HepG2 (cell line): ENCODE results near the gene INPP5K. TPM values are rescaled to one million over a fixed set of nuclear protein-coding genes. Genes with fewer than 3 reads are reported as not detected.

Source experiments
- ATAC-seq: fragments of 200-7000 bp; cut with Tn5 transposase; 3 replicates; pipeline ENCODE4 v1.9.1; 2020; ENCODE audit warnings: mild to moderate bottlenecking, moderate library complexity
- BruUV-seq: library from RNA; stranded (reverse); fragments of 400-500 nt; replicated peaks from 2 replicates; lab custom pipeline; 2021; lab: Mats Ljungman, UMichigan
- CTCF ChIA-PET: fragments of 300-600 bp; formaldehyde crosslinking; extraction: SDS; loops from one replicate; lab custom pipeline; 2021; ENCODE audit warnings: low total read pairs, inconsistent platforms, low intra/inter-chr PET ratio; lab: Yijun Ruan, JAX
- POLR2A ChIA-PET: fragments of 350-600 bp; sonication (Branson Sonifier 250); formaldehyde crosslinking; loops from one replicate; lab custom pipeline; 2020; ENCODE audit warnings: antibody characterized with exemption, inconsistent platforms; lab: Yijun Ruan, JAX
- DNase-seq: peaks from one replicate; pipeline ENCODE4 v3.0.0-alpha.2; 2015; ENCODE audit warnings: low spot score
- FAIRE-seq: peaks from 3 replicates; lab custom pipeline; 2011; peaks lifted over from hg19 to GRCh38; lab: Jason Lieb, UNC
- H2AFZ ChIP-seq: one replicate; pipeline ENCODE4 v1.6.1; 2011; ENCODE audit warnings: low read length, inconsistent platforms
- H3K27ac ChIP-seq: fragments of 300-600 bp; 3 replicates; pipeline ENCODE4 v1.8.0; 2011; ENCODE audit warnings: mixed run types, mild to moderate bottlenecking, mixed read lengths, low read length, inconsistent platforms; ENCODE audit not compliant: insufficient read depth; ENCODE audit errors: extremely low read length
- H3K27me3 ChIP-seq, 2 experiments: fragments of 200-600 bp in 1 of 2; 2 replicates in 1 of 2; 3 replicates in 1 of 2; pipeline versions ENCODE4 v1.6.0 to v1.8.0; 2011; ENCODE audit warnings: low read length in 2 of 2, mild to moderate bottlenecking in 2 of 2, moderate library complexity in 2 of 2, inconsistent platforms in 1 of 2; ENCODE audit not compliant: insufficient read depth in 2 of 2, control insufficient read depth in 1 of 2
- H3K36me3 ChIP-seq, 2 experiments: fragments of 200-600 bp in 1 of 2; replicated peaks in 1 of 2; 2 replicates in 1 of 2; 3 replicates in 1 of 2; pipeline versions ENCODE4 v1.5.1 to v1.8.0; 2011; ENCODE audit warnings: low read length in 2 of 2, inconsistent platforms in 1 of 2; ENCODE audit not compliant: insufficient read depth in 2 of 2, control insufficient read depth in 1 of 2
- H3K4me1 ChIP-seq: 2 replicates; pipeline ENCODE4 v1.5.1; 2012; ENCODE audit warnings: low read length, inconsistent platforms; ENCODE audit not compliant: insufficient read depth
- H3K4me2 ChIP-seq: 2 replicates; pipeline ENCODE4 v1.6.0; 2011; ENCODE audit warnings: low read depth, low read length, inconsistent platforms
- H3K4me3 ChIP-seq, 3 experiments: fragments of 200-600 bp in 1 of 3; sonication (generic), shearing (Covaris generic) in 1 of 3; replicated peaks in 1 of 3; 2 replicates each; pipeline ENCODE4 v1.5.1; 2011 to 2016; ENCODE audit warnings: low read length in 3 of 3, inconsistent platforms in 2 of 3, low read depth in 2 of 3, mild to moderate bottlenecking in 2 of 3, control low read depth in 1 of 3, mixed read lengths in 1 of 3; ENCODE audit not compliant: insufficient read depth in 1 of 3
- H3K79me2 ChIP-seq: one replicate; pipeline ENCODE4 v1.6.1; 2011; ENCODE audit warnings: low read length, inconsistent platforms; ENCODE audit not compliant: insufficient read depth
- H3K9ac ChIP-seq: 2 replicates; pipeline ENCODE4 v1.6.0; 2011; ENCODE audit warnings: mild to moderate bottlenecking, low read depth, low read length, inconsistent platforms; ENCODE audit not compliant: insufficient read depth
- H3K9me3 ChIP-seq: 2 replicates; pipeline ENCODE4 v1.5.1; 2012; ENCODE audit warnings: mild to moderate bottlenecking, low read length
- H4K20me1 ChIP-seq: 2 replicates; pipeline ENCODE4 v1.6.0; 2011; ENCODE audit warnings: inconsistent platforms, mild to moderate bottlenecking, low read length, moderate library complexity; ENCODE audit not compliant: insufficient read depth
- ARID2 ChIP-seq: sonication (generic); formaldehyde crosslinking; IDR thresholded peaks from 2 replicates; pipeline ENCODE4 v1.8.1; 2022; ENCODE audit warnings: mild to moderate bottlenecking, missing genetic modification reagents, borderline replicate concordance
- ELK4 ChIP-seq: sonication (generic); formaldehyde crosslinking; IDR thresholded peaks from 2 replicates; pipeline ENCODE4 v1.9.0; 2021; ENCODE audit warnings: missing genetic modification reagents, borderline replicate concordance
- HMG20B ChIP-seq: conservative IDR thresholded peaks from 2 replicates; pipeline ENCODE4 v1.6.1; 2016; ENCODE audit warnings: missing genetic modification reagents, missing compliant biosample characterization
- HNRNPL ChIP-seq: fragments of 200-400 bp; formaldehyde crosslinking; IDR thresholded peaks from 2 replicates; pipeline ENCODE4 v1.6.1; 2017; ENCODE audit warnings: mild to moderate bottlenecking, low read depth, low read length
- ISL2 ChIP-seq: sonication (generic); formaldehyde crosslinking; IDR thresholded peaks from 2 replicates; pipeline ENCODE4 v1.5.0; 2020; ENCODE audit warnings: missing genetic modification reagents
- JUN ChIP-seq: sonication (generic); formaldehyde crosslinking; IDR thresholded peaks from 2 replicates; pipeline ENCODE4 v1.4.0; 2020; ENCODE audit warnings: mild to moderate bottlenecking, missing genetic modification reagents
- NFE2 ChIP-seq: sonication (generic); formaldehyde crosslinking; IDR thresholded peaks from 2 replicates; pipeline ENCODE4 v1.4.0; 2020; ENCODE audit warnings: missing genetic modification reagents
- NFYC ChIP-seq: IDR thresholded peaks from 2 replicates; pipeline ENCODE4 v1.6.1; 2016; ENCODE audit warnings: missing genetic modification reagents, missing compliant biosample characterization
- NKX3-1 ChIP-seq: sonication (generic); formaldehyde crosslinking; IDR thresholded peaks from 2 replicates; pipeline ENCODE4 v1.5.0; 2020; ENCODE audit warnings: missing genetic modification reagents
- PAWR ChIP-seq: sonication (generic); formaldehyde crosslinking; IDR thresholded peaks from 2 replicates; pipeline ENCODE4 v1.4.0; 2020; ENCODE audit warnings: missing genetic modification reagents, mild to moderate bottlenecking, borderline replicate concordance
- POLR2G ChIP-seq: fragments of 200-400 bp; formaldehyde crosslinking; IDR thresholded peaks from 2 replicates; pipeline ENCODE4 v1.6.1; 2018; ENCODE audit warnings: mild to moderate bottlenecking, low read depth, low read length, moderate library complexity
- PPARG ChIP-seq: conservative IDR thresholded peaks from 2 replicates; pipeline ENCODE4 v1.6.1; 2016; ENCODE audit warnings: missing biosample characterization, missing genetic modification reagents
- SMAD9 ChIP-seq: sonication (generic); formaldehyde crosslinking; IDR thresholded peaks from 2 replicates; pipeline ENCODE4 v1.5.1; 2020; ENCODE audit warnings: mild to moderate bottlenecking, missing genetic modification reagents
- TBX2 ChIP-seq: sonication (generic); formaldehyde crosslinking; IDR thresholded peaks from 2 replicates; pipeline ENCODE4 v1.5.0; 2020; ENCODE audit warnings: missing genetic modification reagents, mild to moderate bottlenecking, borderline replicate concordance
- THAP11 ChIP-seq: IDR thresholded peaks from 2 replicates; pipeline ENCODE4 v1.6.1; 2016; ENCODE audit warnings: missing biosample characterization, missing genetic modification reagents
- TRIM24 ChIP-seq: sonication (generic); formaldehyde crosslinking; IDR thresholded peaks from 2 replicates; pipeline ENCODE4 v1.8.0; 2022; ENCODE audit warnings: mild to moderate bottlenecking, missing genetic modification reagents
- ZNF138 ChIP-seq: sonication (generic); formaldehyde crosslinking; IDR thresholded peaks from 2 replicates; pipeline ENCODE4 v1.5.0; 2020; ENCODE audit warnings: mild to moderate bottlenecking, low read depth, missing genetic modification reagents
- ZNF446 ChIP-seq: sonication (generic); formaldehyde crosslinking; IDR thresholded peaks from 2 replicates; pipeline ENCODE4 v1.5.0; 2020; ENCODE audit warnings: mild to moderate bottlenecking, missing genetic modification reagents
- ZNF747 ChIP-seq: sonication (generic); formaldehyde crosslinking; IDR thresholded peaks from 2 replicates; pipeline ENCODE4 v1.8.1; 2023; ENCODE audit warnings: missing genetic modification reagents, mild to moderate bottlenecking, borderline replicate concordance
- ZNF784 ChIP-seq: sonication (generic); formaldehyde crosslinking; IDR thresholded peaks from 2 replicates; pipeline ENCODE4 v1.5.1; 2020; ENCODE audit warnings: missing genetic modification reagents, mild to moderate bottlenecking, borderline replicate concordance
- WGBS: methylation state at CpG from one replicate; pipeline ENCODE4 v1.1.6; 2017; ENCODE audit warnings: low lambda C conversion rate; 5-methylcytosine and 5-hydroxymethylcytosine counted together
- in situ Hi-C: cut with HindIII; loops from 2 replicates; pipeline ENCODE4 v1.10.0; 2017; ENCODE audit warnings: low pct_unique_long_range_greater_than_20kb; ENCODE audit not compliant: extremely low pct_ligation_motif_present
- intact Hi-C: fragments of 100-400 bp; cut with micrococcal nuclease; formaldehyde crosslinking; loops from one replicate; pipeline ENCODE4 v1.10.0; 2022; ENCODE audit not compliant: unreplicated experiment
- polyA plus RNA-seq, 8 experiments: library from polyadenylated mRNA; depleted of rRNA in 3 of 8; stranded (reverse) in 7 of 8; unstranded in 1 of 8; fragments of >200 nt; fragmentation: Illumina TruSeq in 4 of 8; extraction: Trizol in 4 of 8; gene quantifications; 2 replicates each; pipeline versions ENCODE4 v1.2.1 to v1.2.3, GENCODE V29; 2011 to 2016; ENCODE audit warnings: low read depth in 4 of 8, missing spikeins in 1 of 8, mixed read lengths in 1 of 8; ENCODE audit not compliant: insufficient read depth in 1 of 8
- total RNA-seq, 5 experiments: library from RNA; depleted of rRNA; stranded (reverse); fragments of >200 nt; fragmentation: Illumina TruSeq; extraction: Trizol; gene quantifications; 2 replicates each; pipeline ENCODE4 v1.2.3, GENCODE V29; 2016; ENCODE audit warnings: low read depth in 1 of 5

INPP5K gene
- total and polyA plus RNA-seq, 2 of the 13 experiments (the other 11 are each of a cell fraction or from before 2014, with no cell fraction given): 4.8 to 9.6 TPM

GRCh38 chr17:1505586-1505985 lies 10.8 kb downstream of the INPP5K start:
- H3K4me2 ChIP-seq: no peak overlapping the region
- no peaks in the 10 kb centered on the region for H4K20me1 ChIP-seq
- H3K4me1 ChIP-seq: peaks cover 17% of the 10 kb centered on the region
- 82% methylated on average over 5 of the region's 5 CpGs for WGBS
- FAIRE-seq: no peak
- no peaks in the 10 kb centered on the region for H3K9me3 ChIP-seq
- H3K4me3 ChIP-seq: no peak overlapping the region
- intact Hi-C loops (no loop called here), in situ Hi-C loops (no loop called here)
- no peaks in the 10 kb centered on the region for H3K36me3 ChIP-seq
- no TSS peak for BruUV-seq
- no peaks in the 10 kb centered on the region for H3K27me3 ChIP-seq
- no peak overlapping the region for H3K9ac ChIP-seq
- no peak overlapping the region for H3K27ac ChIP-seq
- no peak overlapping the region for H2AFZ ChIP-seq
- CTCF ChIA-PET: no interaction called here
- DNase-seq: no peak
- TF ChIP-seq NFYC (CRISPR knock-in tag) (no peak), ISL2 (no peak), THAP11 (CRISPR knock-in tag) (no peak), PAWR (no peak), ARID2 (no peak), PPARG (CRISPR knock-in tag) (no peak), JUN (CRISPR knock-in tag) (no peak), TRIM24 (no peak), ZNF747 (CRISPR knock-in tag) (no peak), SMAD9 (CRISPR knock-in tag) (no peak), POLR2G (no peak), TBX2 (CRISPR knock-in tag) (no peak), ZNF138 (no peak), HMG20B (CRISPR knock-in tag) (no peak), ZNF784 (no peak), NFE2 (no peak), NKX3-1 (CRISPR knock-in tag) (no peak), ZNF446 (no peak), ELK4 (no peak), HNRNPL (no peak)
- POLR2A ChIA-PET: interaction anchor here (0.7 to 1.0 kb wide), 2 partner anchors 9 to 11 kb away, joined by 3 read pairs; partner anchors contain the start of gene INPP5K
- ATAC-seq: no peak
- no peaks in the 10 kb centered on the region for H3K79me2 ChIP-seq
